AG04450 (cell line): ENCODE measurements around the gene GHRL. TPM values are rescaled to one million over a fixed set of nuclear protein-coding genes. Genes with fewer than 3 reads are reported as not detected.
"Not testable (repeated sequence)": the region's sequence is repeated elsewhere in the genome, so short reads cannot be mapped to it uniquely, and the experiment has no call there.

Experiments
- CTCF ChIA-PET: fragments of 300-600, 350-600 bp; formaldehyde crosslinking; extraction: SDS; loops from one replicate; lab custom pipeline; 2022; ENCODE audit warnings: antibody characterized with exemption, inconsistent platforms; lab: Charles Lee
- POLR2A ChIA-PET: fragments of 350-600 bp; formaldehyde crosslinking; extraction: SDS; loops from one replicate; lab custom pipeline; 2021; ENCODE audit warnings: antibody characterized with exemption, inconsistent platforms; lab: Yijun Ruan, JAX
- DNase-seq: peaks from one replicate; pipeline ENCODE4 v3.0.0-alpha.2; 2011; ENCODE audit warnings: low read depth, low spot score
- H3K27ac ChIP-seq: one replicate; pipeline ENCODE4 v1.5.1; 2012; ENCODE audit warnings: low read depth, low read length, control low read depth
- H3K27me3 ChIP-seq: one replicate; pipeline ENCODE4 v1.6.0; 2012; ENCODE audit warnings: low read length; ENCODE audit not compliant: control insufficient read depth, insufficient read depth
- H3K4me3 ChIP-seq: 2 replicates; pipeline ENCODE4 v1.5.1; 2011; ENCODE audit warnings: mild to moderate bottlenecking, low read depth, low read length, control low read depth
- H3K9me3 ChIP-seq: 2 replicates; pipeline ENCODE4 v1.5.1; 2012; ENCODE audit warnings: low read length; ENCODE audit not compliant: control insufficient read depth, insufficient read depth
- polyA plus RNA-seq: library from polyadenylated mRNA; depleted of rRNA; stranded (reverse); fragments of >200 nt; gene quantifications from 2 replicates; pipeline ENCODE4 v1.2.3, GENCODE V29; 2011
- TF ChIP-seq, protein P1 (sequence below): IDR thresholded peaks from 2 replicates; pipeline ENCODE4 v1.5.1; 2011; ENCODE audit warnings: low read depth, low read length, control low read depth, inconsistent platforms

Gene GHRL
- polyA plus RNA-seq, 1 experiment: not detected

DNA sequence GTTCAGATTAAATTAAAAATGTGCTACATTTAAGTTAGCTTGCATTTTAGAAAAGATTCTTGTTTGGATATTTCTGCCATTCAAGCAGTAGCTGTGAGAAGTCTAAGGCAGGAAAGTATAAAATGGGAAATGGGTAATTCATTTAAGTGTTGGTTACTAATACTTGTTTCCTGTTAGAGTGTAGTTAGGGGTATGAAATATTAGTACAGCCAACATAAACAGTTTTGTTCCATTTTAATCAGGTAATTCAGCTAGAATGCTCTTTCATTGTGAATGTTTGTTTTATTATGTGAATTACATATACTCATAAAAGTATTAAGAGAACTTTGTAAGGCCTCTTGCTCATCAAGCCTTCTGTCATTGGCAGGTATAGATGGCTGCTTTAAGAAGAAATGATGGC lies 24.6 kb downstream of the GHRL start:
- CTCF ChIA-PET: interaction anchor here (0.6 kb wide), 1 partner anchor 122 kb away, joined by 3 read pairs; no protein-coding TSS in a partner anchor
- TF ChIP-seq, protein P1, sequence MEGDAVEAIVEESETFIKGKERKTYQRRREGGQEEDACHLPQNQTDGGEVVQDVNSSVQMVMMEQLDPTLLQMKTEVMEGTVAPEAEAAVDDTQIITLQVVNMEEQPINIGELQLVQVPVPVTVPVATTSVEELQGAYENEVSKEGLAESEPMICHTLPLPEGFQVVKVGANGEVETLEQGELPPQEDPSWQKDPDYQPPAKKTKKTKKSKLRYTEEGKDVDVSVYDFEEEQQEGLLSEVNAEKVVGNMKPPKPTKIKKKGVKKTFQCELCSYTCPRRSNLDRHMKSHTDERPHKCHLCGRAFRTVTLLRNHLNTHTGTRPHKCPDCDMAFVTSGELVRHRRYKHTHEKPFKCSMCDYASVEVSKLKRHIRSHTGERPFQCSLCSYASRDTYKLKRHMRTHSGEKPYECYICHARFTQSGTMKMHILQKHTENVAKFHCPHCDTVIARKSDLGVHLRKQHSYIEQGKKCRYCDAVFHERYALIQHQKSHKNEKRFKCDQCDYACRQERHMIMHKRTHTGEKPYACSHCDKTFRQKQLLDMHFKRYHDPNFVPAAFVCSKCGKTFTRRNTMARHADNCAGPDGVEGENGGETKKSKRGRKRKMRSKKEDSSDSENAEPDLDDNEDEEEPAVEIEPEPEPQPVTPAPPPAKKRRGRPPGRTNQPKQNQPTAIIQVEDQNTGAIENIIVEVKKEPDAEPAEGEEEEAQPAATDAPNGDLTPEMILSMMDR: no peak
- H3K9me3 ChIP-seq: no peaks in the 10 kb centered on the region
- no peak for DNase-seq
- POLR2A ChIA-PET: no interaction called here
- no peak overlapping the region for H3K27ac ChIP-seq
- no peak overlapping the region for H3K4me3 ChIP-seq
- no peaks in the 10 kb centered on the region for H3K27me3 ChIP-seq

- H3K4me3 ChIP-seq, H3K9me3 ChIP-seq, CTCF ChIA-PET, H3K27ac ChIP-seq, H3K27me3 ChIP-seq, DNase-seq: not testable (repeated sequence)
- POLR2A ChIA-PET: interaction anchor here (0.7 kb wide), 1 partner anchor 591 kb away, joined by 5 read pairs; no protein-coding TSS in a partner anchor
Measured at GRCh38 chr3:10266936-10267335, 25.8 kb downstream of the GHRL start.

- Histone ChIP-seq H3K4me3 (no peak overlapping the region), H3K27ac (no peak overlapping the region), H3K9me3 (no peaks in the 10 kb centered on the region), H3K27me3 (no peaks in the 10 kb centered on the region)
- no peak for DNase-seq
- ChIA-PET CTCF (interaction anchor here (0.7 kb wide), 1 partner anchor 334 kb away, joined by 7 read pairs; no protein-coding TSS in a partner anchor), POLR2A (interaction anchor here (0.7 kb wide), 1 partner anchor 18 kb away, joined by 4 read pairs; no protein-coding TSS in a partner anchor)
- TF ChIP-seq, protein P1: no peak
Measured at GRCh38 chr3:10265833-10266232, 26.9 kb downstream of the GHRL start.

DNA sequence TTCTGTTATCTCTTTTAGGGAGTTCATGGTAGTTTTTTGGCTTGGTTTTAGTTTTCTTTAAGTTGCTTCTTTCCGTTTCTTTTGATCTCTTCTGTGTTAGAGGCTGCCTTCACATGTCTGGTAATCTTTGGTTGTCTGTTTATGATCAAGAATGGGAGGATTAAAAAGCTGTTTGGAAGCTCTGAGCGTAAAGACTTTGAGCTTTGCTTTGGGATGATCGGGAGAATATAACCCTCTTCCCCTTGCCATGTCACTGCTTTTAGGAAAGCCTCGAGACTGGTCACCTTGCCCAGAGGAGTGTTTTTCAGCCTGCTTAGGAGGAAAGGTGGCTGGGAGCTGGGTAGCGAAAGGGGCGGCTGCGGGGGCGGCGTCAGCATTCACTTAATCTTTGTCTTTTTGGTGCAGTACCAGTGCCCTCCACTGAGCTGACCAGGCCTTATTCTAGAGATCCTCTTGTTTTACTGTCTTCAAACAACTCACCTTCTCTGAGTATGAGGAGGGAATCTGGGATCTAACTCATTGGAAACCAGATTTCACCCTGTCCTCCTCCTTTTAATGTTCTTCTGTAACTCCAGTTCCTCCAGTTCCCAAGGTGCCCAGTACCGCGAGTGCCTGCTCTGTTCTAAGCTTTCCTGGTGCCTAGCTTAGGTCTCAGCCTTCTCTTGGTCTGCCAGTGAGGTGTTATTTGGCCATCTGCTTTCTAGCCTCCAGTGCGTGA lies 28.9 kb downstream of the GHRL start:
- H3K4me3 ChIP-seq: no peak overlapping the region; the same call in 1 of the 2 replicates

DNA sequence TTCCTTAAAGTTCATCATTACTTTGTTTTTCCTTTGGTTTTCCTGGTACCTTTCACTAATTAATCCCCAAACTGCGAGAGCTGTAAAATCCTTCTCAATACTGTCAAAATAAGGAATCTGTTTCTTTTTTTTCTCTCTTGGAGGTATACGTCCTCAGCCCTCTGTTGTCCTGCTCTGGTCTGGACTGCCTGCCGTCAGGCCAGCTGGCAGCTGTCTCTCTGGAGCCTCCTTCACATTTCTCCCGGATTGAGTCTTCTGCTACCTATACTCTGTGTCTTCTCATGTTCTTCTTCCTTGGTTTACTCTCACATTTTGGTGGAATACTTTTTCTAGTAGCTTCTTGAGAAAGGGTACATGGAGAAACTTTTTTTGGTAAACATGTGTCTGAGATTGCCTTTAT lies 30.7 kb downstream of the GHRL start:
- DNase-seq: no peak
- H3K4me3 ChIP-seq: no peak overlapping the region
- H3K27ac ChIP-seq: no peak overlapping the region
- H3K27me3 ChIP-seq: no peaks in the 10 kb centered on the region
- POLR2A ChIA-PET: interaction anchor here (0.6 kb wide), 1 partner anchor 12 kb away, joined by 3 read pairs; no protein-coding TSS in a partner anchor
- TF ChIP-seq, protein P1: no peak
- H3K9me3 ChIP-seq: no peaks in the 10 kb centered on the region
- CTCF ChIA-PET: no interaction called here

More for the DNA sequence above, 28.9 kb downstream of the GHRL start:
- Histone ChIP-seq H3K9me3 (no peaks in the 10 kb centered on the region), H3K27ac (no peak overlapping the region), H3K27me3 (no peaks in the 10 kb centered on the region)
- CTCF ChIA-PET: interaction anchor here (0.5 to 2.3 kb wide), 18 partner anchors 10 to 1212 kb away, joined by 3 to 16 read pairs (median 4); partner anchors contain the start of genes GHRL and TATDN2
- no peak for DNase-seq
- POLR2A ChIA-PET: interaction anchor here (0.5 to 1.4 kb wide), 4 partner anchors 14 to 161 kb away, joined by 3 to 6 read pairs (median 4); partner anchors contain the start of gene TATDN2
- TF ChIP-seq, protein P1: peak; percentile 60
